SIG-M5 treated with dmso at 0.1 percent for 504 hours (cell line): ENCODE data around the gene R3HDM4.
"Not testable (repeated sequence)": the region's sequence is repeated elsewhere in the genome, so short reads cannot be mapped to it uniquely, and the experiment has no call there.

Experiments
- DNase-seq: peaks from one replicate; lab custom pipeline; 2025; ENCODE audit not compliant: unreplicated experiment; lab: John Stamatoyannopoulos, UW

R3HDM4 gene

DNA sequence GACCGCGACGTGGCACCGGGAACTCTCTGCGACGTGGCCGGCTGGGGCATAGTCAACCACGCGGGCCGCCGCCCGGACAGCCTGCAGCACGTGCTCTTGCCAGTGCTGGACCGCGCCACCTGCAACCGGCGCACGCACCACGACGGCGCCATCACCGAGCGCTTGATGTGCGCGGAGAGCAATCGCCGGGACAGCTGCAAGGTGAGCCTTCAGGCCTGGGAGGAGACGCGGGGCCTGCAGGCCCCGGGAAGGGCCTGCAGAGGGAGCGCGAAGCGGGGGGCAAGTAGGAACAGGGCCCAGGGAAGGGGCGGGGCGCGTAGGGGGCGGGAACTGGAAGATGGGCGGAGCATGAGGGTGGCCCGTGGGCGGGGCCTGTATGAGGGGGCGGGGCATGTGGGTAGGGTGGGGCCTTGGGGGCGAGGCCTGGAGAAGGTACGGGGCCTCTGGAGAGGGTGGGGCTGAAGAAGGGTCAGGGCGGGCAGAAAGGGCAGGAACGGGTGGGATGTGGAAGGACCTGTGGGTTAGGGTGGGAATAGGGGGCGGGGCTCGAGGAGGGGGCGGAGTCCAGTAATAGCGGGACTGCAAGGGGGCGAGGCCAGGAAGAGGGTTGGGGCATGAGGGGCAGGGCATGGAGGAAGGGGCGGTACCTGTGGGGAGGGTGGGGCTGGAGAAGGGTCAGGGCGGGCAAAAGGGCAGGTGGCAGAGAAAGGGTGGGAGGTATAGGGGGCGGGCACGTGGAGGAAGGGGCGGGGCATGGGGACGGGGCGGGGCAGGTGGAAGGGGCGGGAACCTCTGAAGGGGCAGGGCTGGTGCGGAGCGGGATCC, 51.1 kb downstream of the R3HDM4 start:
- peak; percentile 69 for DNase-seq

DNA sequence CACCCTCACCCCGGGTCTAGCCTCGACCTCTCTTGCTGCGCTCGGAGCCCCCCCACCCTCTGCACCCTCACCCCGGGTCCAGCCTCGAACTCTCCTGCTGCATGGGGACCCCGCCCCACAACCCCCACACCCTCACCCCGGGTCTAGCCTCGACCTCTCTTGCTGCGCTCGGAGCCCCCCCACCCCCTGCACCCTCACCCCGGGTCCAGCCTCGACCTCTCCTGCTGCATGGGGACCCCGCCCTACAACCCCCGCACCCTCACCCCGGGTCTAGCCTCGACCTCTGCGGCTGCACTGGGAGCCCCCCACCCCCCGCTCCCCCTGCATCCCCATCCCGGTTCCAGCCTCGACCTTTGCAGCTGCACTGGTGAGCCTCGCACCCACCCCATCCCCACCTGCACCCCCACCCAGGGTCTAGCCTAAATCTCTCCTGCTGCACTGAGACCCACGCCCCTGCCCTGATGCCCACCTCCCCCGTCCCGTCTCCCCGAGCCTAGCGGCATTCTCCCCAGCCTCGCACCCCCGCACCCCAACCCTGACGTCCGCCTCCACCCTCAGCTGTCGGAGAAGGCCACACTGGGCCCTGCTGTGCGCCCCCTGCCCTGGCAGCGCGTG, 51.8 kb downstream of the R3HDM4 start:
- no peak for DNase-seq

DNA sequence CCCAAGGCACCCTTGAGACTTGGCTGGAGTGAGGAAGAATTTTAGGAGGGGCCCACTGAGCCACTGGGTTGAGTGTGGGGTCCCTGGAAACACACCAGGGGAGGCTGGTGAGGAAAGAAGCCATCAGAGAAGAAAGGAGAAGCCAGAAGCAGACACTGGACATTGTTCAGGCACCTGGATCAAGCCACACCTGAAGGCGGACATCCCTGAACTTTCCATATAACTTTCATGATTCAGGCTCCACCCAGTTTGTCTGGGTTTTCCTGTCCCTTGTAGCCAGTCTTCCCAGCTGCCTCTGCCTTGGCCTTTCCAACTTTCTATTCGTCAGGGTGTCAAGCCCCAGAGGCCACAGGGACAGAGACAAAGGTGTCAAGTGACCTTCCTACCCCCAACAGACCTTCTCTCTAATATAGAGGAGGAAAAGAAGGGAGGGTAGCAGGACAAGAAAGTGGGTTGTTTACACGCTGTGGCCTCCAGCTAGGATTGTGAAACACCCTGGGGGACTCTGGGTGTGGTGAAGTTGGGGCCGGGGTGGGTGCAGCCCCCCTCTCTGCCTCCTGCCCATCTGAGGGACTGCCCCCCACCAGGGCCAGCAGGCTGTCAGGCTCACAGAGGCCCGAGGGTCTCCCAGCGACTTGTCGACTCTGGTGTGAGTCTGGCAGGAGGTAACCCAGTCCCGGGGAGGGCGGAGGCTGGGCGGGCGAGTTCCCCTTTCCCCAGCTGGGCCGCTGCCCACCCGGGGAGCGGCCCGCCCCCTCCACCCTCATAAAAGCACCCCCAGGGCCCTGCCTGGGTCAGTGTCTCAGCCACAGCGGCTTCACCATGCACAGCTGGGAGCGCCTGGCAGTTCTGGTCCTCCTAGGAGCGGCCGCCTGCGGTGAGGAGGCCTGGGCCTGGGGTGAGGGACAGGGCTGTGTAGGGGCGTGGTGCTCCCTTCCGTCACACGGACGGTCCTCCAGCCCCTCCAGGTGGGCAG, 53.9 kb downstream of the R3HDM4 start, which contains the start of gene CFD:
Gene CFD, plus strand, starts transcription at position 797 of the 976 bp plus-strand sequence. Its CDS starts 26 bp downstream, at position 823.
- DNase-seq = peak; percentile 77

DNA sequence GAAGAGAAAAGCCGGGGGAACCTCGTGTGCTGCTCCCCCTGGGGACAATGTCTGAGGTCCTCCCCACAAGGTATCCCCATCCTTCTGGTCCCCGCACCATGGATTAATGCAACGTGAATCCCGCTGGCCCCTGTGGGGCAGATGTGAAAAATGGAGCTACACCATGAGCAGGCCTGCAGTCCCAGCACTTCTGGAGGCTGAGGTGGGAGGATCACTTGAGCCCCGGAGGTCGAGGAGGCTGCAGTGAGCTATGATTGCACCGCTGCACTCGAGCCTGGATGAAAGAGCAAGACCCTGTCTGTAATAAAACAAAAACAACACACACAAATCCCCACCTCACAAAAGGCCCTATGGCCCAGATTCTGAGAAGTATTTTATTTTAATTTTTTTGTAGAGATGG, 54.7 kb downstream of the R3HDM4 start:
- no peak for DNase-seq

DNA sequence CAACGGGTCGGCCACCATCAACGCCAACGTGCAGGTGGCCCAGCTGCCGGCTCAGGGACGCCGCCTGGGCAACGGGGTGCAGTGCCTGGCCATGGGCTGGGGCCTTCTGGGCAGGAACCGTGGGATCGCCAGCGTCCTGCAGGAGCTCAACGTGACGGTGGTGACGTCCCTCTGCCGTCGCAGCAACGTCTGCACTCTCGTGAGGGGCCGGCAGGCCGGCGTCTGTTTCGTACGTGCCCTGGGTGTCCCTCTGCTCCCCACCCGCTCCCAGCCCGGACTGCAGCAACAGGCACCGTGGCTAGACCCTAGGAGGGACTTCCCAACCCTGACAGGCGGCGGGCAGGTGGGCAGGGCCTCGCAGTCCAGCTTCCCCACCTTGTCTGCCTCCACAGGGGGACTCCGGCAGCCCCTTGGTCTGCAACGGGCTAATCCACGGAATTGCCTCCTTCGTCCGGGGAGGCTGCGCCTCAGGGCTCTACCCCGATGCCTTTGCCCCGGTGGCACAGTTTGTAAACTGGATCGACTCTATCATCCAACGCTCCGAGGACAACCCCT, 57.4 kb downstream of the R3HDM4 start:
- DNase-seq = no peak

DNA sequence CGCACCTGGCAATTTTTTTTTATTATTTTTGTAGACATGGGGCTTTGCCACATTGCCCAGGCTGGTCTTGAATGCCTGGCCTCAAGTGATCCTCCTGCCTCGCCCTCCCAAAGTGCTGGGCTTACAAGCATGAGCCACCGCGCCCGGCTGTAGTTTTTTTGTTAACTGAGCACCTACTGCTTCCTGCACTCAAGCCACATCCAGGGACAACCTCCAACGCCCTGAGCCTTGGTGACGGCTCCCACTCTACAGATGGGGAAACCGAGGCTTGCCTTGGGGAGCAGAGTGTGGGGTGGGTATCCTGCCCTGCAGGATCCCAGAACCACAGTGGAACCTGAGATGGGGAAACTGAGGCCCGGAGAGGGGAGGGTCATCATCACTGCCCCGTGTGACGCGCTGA, 57.9 kb downstream of the R3HDM4 start:
- no peak for DNase-seq

DNA sequence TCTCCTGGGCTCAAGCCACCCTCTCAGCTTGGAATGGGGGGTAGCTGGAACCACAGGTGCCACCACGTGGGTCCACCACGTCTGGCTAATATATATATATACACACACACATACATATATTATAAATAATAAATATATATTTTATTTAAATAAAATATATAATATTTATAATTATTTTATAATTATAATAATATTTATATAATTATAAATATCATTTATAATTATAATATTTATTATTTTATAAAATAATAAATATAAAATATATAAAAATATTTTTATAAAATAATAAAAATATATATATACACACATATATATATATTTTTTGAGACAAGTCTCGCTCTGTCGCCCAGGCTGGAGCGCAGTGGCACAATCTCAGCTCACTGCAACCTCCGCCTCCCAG, 58.5 kb downstream of the R3HDM4 start:
- no peak for DNase-seq

DNA sequence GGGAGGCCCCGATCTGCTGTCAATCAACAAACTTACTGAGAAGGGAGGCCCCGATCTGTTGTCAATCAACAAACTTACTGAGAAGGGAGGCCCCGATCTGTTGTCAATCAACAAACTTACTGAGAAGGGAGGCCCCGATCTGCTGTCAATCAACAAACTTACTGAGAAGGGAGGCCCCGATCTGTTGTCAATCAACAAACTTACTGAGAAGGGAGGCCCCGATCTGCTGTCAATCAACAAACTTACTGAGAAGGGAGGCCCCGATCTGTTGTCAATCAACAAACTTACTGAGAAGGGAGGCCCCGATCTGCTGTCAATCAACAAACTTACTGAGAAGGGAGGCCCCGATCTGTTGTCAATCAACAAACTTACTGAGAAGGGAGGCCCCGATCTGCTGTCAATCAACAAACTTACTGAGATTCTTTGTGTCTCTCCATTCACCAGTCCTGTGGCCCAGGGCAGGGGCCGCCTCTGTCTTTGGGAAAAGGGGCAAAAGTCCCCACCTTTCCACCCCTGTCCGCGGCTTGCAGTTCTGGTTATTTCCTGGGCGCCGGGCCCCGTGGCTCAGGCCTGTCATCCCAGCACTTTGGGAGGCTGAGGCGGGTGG, 59.3 kb downstream of the R3HDM4 start:
- not testable (repeated sequence) for DNase-seq

DNA sequence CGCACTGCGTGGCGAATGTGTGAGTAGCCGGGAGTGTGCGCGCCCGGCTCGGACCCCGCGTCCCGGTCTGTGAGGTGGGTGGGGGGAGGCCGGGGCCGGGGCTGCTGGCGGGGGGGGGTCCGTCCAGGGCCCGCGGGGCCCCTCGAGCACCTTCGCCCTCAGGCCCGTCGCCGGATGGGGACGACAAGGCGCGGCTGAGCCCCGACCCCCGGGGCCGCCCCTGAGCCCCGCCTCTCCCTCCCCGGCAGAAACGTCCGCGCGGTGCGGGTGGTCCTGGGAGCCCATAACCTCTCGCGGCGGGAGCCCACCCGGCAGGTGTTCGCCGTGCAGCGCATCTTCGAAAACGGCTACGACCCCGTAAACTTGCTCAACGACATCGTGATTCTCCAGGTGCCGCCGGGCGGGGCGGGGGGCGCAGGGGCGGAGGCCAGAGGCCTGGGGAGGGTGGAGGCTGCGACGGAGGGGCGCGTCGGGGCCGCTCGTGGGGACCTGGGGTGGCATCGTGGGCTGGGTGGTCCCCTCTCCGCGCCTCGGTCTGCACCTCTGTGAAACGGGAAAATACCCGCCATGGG, 59.9 kb downstream of the R3HDM4 start:
- no peak for DNase-seq

DNA sequence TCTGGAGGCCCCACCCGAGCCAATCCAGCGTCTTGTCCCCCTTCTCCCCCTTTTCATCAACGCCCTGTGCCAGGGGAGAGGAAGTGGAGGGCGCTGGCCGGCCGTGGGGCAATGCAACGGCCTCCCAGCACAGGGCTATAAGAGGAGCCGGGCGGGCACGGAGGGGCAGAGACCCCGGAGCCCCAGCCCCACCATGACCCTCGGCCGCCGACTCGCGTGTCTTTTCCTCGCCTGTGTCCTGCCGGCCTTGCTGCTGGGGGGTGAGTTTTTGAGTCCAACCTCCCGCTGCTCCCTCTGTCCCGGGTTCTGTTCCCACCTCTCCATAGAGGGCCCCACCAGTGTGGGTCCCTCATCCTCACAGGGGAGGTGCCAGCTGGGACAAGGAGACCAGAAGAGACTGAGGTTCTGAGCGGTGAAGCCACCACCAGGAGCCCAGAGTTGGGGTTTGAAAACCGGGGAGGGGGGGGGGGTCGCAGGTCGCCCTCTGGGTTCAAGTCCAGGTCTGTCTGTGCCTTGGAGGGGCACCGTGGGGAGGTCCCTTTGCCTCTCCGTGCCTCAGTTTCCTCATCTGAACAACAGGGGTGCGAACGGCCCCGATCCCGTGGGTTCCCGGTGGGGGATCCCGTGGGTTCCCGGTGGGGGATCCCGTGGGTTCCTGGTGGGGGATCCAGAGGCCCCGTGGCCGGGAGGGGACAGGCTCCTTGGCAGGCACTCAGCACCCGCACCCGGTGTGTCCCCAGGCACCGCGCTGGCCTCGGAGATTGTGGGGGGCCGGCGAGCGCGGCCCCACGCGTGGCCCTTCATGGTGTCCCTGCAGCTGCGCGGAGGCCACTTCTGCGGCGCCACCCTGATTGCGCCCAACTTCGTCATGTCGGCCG, 60.6 kb downstream of the R3HDM4 start, which contains the start of gene ELANE:
Gene ELANE, plus strand, starts transcription at position 168 of the 878 bp plus-strand sequence. Its CDS starts 26 bp downstream, at position 194.
- DNase-seq = peak; percentile 45

DNA sequence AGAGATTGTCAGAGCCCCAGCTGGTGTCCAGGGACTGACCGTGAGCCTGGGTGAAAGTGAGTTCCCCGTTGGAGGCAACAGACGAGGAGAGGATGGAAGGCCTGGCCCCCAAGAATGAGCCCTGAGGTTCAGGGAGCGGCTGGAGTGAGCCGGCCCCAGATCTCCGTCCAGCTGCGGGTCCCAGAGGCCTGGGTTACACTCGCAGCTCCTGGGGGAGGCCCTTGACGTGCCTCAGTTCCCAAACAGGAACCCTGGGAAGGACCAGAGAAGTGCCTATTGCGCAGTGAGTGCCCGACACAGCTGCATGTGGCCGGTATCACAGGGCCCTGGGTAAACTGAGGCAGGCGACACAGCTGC, 62.1 kb downstream of the R3HDM4 start:
- DNase-seq = no peak

DNA sequence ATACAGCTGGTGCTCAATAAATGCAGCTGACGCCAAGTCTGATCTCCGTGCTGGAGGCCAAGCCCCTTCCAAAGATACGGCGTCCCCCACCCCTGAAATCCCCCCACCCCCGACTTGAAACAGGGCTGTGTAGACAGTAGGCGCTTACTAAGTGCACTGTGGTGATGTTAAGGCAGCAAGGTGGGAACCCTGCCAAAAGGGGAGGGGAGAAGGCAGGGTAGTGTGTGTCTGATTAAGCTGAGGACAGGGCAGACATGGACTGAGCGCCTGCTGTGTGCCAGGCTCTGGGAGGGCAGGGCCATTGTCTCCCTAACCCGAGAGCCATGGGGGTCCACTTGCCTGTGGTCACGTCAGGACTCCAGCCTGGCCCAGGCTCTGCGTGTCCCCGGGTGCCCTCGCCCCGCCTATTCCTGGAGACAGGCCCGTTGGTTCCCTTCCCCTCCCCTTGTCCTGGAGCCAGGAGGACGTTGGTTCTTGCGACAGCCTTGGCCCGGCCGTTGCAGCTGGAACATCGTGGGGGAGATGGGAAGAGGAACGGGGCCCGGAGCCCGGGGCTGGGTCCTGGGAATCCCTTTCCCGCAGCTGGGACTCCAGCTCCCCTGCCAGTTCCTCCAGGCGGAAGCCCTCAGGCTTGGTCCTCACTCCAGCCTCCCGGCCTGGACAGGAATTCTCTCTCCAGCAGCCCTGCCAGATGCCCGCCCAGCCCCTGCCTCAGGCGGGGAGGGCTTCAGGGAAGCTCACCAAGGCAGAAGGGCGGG, 62.6 kb downstream of the R3HDM4 start:
- DNase-seq = peak; percentile 87

DNA sequence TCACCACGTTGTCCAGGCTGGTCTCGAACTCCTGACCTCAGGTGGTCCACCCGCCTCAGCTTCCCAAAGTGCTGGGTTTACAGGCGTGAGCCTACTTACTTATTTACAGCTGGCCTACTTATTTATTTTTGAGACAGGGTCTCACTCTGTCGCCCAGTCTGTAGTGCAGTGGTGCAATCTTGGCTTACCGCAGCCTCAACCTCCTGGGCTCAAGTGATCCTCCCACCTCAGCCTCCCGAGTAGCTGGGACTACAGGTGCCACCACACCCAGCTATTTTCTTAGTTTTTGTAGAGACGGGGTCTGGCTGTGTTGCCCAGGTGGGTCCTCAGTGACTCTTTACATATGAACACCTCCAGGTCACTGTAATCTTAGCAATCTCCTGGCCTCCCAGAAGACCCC, 63.8 kb downstream of the R3HDM4 start:
- DNase-seq = not testable (repeated sequence)

DNA sequence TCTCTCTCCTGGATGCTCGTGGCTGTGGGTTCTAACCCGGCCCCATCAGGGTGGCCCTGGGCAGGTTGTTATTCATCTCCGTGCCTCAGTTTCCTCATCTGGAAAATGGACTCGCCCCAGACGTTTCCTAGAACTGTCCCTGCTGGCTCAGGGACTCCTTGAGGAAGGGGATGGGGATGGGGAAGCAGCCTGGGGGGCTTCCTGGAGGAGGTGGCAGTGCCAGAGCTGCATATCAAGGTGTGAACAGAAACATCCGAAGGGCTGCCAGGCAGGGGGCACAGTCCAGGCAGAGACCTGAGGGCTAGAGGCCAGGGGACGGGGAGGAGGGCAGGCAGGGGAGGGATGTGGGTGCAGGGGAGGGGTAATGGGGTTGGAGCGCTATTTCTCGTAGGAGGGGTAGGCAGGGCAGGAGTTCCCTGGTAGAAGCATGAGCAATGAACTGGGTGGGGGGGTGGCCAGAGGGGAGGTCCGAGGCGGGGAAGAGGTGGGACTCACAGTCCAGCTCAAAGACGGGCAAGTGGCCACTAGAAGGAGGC, 64.6 kb downstream of the R3HDM4 start:
- DNase-seq = peak; percentile 83
